Dendritic cell treated with granulocyte-macrophage colony-stimulating factor and Interleukin-4, amounts not matched to agents 40 ng/mL and 50 ng/mL, for 4 days (primary cell): ENCODE data around the gene HTR2C.
"Not testable (repeated sequence)": the region's sequence is repeated elsewhere in the genome, so short reads cannot be mapped to it uniquely, and the experiment has no call there.

Experiments used
- H3K27ac Mint-ChIP-seq: one replicate; pipeline ENCODE4 v1.8.0; 2022; ENCODE audit warnings: mild to moderate bottlenecking, mixed read lengths
- H3K27me3 Mint-ChIP-seq: one replicate; pipeline ENCODE4 v1.8.0; 2022; ENCODE audit warnings: mild to moderate bottlenecking, mixed read lengths
- H3K36me3 Mint-ChIP-seq: one replicate; pipeline ENCODE4 v1.8.0; 2022; ENCODE audit warnings: low read depth, mixed read lengths
- H3K4me1 Mint-ChIP-seq: one replicate; pipeline ENCODE4 v1.8.0; 2022; ENCODE audit warnings: low read depth, mixed read lengths
- H3K4me3 Mint-ChIP-seq: one replicate; pipeline ENCODE4 v1.8.0; 2022; ENCODE audit warnings: mild to moderate bottlenecking, moderate library complexity, mixed read lengths
- H3K9me3 Mint-ChIP-seq: one replicate; pipeline ENCODE4 v1.8.0; 2022; ENCODE audit warnings: mixed read lengths
- intact Hi-C: fragments of 100-400 bp; cut with micrococcal nuclease; formaldehyde crosslinking; loops from one replicate; pipeline ENCODE4 v1.15.0; 2022

The HTR2C gene

DNA sequence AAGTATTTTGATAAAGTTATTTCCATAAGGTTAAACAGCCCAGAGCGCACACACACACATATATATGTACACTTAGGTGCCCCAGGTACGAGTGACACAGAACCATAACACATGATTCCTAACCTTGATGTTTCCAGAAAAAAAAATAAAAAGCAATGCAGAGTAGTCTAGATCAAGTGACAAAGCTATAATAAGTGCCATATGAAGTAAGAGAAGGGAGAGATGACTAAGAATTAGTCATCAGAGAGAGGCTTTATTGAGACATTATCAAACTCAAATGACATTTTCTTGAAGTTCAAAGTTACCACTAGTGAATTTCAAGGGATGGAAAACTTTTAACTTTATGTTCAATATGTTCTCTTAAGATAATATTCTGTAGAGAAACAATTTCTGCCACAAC, 215.0 kb downstream of the HTR2C start:
- H3K4me1 Mint-ChIP-seq, result no peaks in the 10 kb centered on the region
- H3K9me3 Mint-ChIP-seq, result no peaks in the 10 kb centered on the region
- no peaks in the 10 kb centered on the region for H3K27me3 Mint-ChIP-seq
- H3K27ac Mint-ChIP-seq, result no peak overlapping the region
- intact Hi-C loops, result no loop called here
- H3K36me3 Mint-ChIP-seq, result no peaks in the 10 kb centered on the region
- H3K4me3 Mint-ChIP-seq, result no peak overlapping the region

DNA sequence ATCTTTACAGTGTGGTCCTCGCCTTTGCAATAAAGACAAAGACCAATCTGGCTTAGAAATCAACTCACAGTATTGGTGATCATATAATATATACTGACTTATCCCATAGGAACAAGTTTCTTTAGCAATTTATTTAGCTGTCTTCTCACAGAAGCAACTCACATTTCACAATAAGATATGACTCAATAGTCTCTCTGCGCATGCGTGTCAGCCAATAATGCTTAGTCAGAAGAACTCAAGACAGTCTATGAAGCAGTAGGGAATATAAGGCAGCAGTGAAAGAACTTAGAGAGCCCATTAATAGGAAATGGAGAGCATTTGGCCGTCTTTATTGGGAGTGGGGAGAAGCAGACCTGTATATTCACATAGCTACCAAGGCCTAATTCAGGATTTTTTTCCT, 216.8 kb downstream of the HTR2C start:
- H3K4me1 Mint-ChIP-seq, result no peaks in the 10 kb centered on the region
- intact Hi-C loops, result no loop called here
- H3K9me3 Mint-ChIP-seq, result no peaks in the 10 kb centered on the region
- no peak overlapping the region for H3K4me3 Mint-ChIP-seq
- H3K36me3 Mint-ChIP-seq, result no peaks in the 10 kb centered on the region
- no peak overlapping the region for H3K27ac Mint-ChIP-seq
- no peaks in the 10 kb centered on the region for H3K27me3 Mint-ChIP-seq

- no peaks in the 10 kb centered on the region for H3K9me3 Mint-ChIP-seq
- H3K27me3 Mint-ChIP-seq, result no peaks in the 10 kb centered on the region
- intact Hi-C loops, result no loop called here
- H3K36me3 Mint-ChIP-seq, result no peaks in the 10 kb centered on the region
- no peaks in the 10 kb centered on the region for H3K4me1 Mint-ChIP-seq
- no peak overlapping the region for H3K27ac Mint-ChIP-seq
- H3K4me3 Mint-ChIP-seq, result no peak overlapping the region
These were observed 235.6 kb downstream of the HTR2C start for GRCh38 chrX:114819509-114819908.

DNA sequence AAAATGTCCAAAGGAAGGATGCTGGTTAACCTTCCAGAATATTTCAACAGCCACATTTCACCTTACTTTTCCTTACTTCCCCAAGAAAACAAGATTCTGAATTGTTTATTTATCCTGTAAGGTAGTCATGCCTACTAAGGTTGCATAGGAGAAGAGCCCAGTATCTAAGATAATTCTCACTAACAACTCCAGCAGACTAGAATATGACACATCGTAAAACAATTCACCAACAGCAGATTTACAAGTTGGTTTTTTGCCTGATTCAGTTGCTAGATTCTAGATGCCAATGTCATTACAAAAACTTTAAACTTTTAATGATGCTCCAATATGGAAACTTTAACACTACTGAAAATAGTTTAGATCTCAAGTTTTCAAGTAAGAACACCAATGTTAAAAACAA, 257.2 kb downstream of the HTR2C start:
- Mint-ChIP-seq H3K4me1 (no peaks in the 10 kb centered on the region), H3K4me3 (no peak overlapping the region), H3K9me3 (no peaks in the 10 kb centered on the region), H3K27me3 (no peaks in the 10 kb centered on the region), H3K27ac (no peak overlapping the region), H3K36me3 (no peaks in the 10 kb centered on the region)
- intact Hi-C loops, result no loop called here

- intact Hi-C loops, result no loop called here
- Mint-ChIP-seq H3K4me3 (no peak overlapping the region), H3K4me1 (no peaks in the 10 kb centered on the region), H3K27me3 (no peaks in the 10 kb centered on the region), H3K27ac (no peak overlapping the region), H3K9me3 (no peaks in the 10 kb centered on the region), H3K36me3 (no peaks in the 10 kb centered on the region)
These were observed 258.3 kb downstream of the HTR2C start for GRCh38 chrX:114842181-114842580.

GRCh38 chrX:114889481-114889880, 305.6 kb downstream of the HTR2C start:
- intact Hi-C loops, result no loop called here
- no peak overlapping the region for H3K27ac Mint-ChIP-seq
- no peaks in the 10 kb centered on the region for H3K4me1 Mint-ChIP-seq
- H3K9me3 Mint-ChIP-seq, result no peaks in the 10 kb centered on the region
- no peak overlapping the region for H3K4me3 Mint-ChIP-seq
- H3K36me3 Mint-ChIP-seq, result no peaks in the 10 kb centered on the region
- no peaks in the 10 kb centered on the region for H3K27me3 Mint-ChIP-seq

- H3K36me3 Mint-ChIP-seq, result no peaks in the 10 kb centered on the region
- H3K27me3 Mint-ChIP-seq, result no peaks in the 10 kb centered on the region
- H3K4me3 Mint-ChIP-seq, result no peak overlapping the region
- H3K9me3 Mint-ChIP-seq, result no peaks in the 10 kb centered on the region
- intact Hi-C loops, result no loop called here
- no peak overlapping the region for H3K27ac Mint-ChIP-seq
- H3K4me1 Mint-ChIP-seq, result no peaks in the 10 kb centered on the region
These were observed 319.7 kb downstream of the HTR2C start for GRCh38 chrX:114903618-114904017.

- no peaks in the 10 kb centered on the region for H3K9me3 Mint-ChIP-seq
- no peak overlapping the region for H3K4me3 Mint-ChIP-seq
- H3K4me1 Mint-ChIP-seq, result no peaks in the 10 kb centered on the region
- no peaks in the 10 kb centered on the region for H3K36me3 Mint-ChIP-seq
- intact Hi-C loops, result no loop called here
- H3K27me3 Mint-ChIP-seq, result no peaks in the 10 kb centered on the region
- no peak overlapping the region for H3K27ac Mint-ChIP-seq
These were observed 321.4 kb downstream of the HTR2C start for GRCh38 chrX:114905251-114905650.

DNA sequence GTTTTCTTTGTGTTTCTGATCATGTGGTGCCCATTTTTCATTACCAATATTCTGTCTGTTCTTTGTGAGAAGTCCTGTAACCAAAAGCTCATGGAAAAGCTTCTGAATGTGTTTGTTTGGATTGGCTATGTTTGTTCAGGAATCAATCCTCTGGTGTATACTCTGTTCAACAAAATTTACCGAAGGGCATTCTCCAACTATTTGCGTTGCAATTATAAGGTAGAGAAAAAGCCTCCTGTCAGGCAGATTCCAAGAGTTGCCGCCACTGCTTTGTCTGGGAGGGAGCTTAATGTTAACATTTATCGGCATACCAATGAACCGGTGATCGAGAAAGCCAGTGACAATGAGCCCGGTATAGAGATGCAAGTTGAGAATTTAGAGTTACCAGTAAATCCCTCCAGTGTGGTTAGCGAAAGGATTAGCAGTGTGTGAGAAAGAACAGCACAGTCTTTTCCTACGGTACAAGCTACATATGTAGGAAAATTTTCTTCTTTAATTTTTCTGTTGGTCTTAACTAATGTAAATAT, 323.2 kb downstream of the HTR2C start:
- Mint-ChIP-seq H3K27me3 (no peaks in the 10 kb centered on the region), H3K36me3 (no peaks in the 10 kb centered on the region), H3K27ac (no peak overlapping the region), H3K4me3 (no peak overlapping the region), H3K9me3 (no peaks in the 10 kb centered on the region), H3K4me1 (no peaks in the 10 kb centered on the region)
- intact Hi-C loops, result no loop called here

DNA sequence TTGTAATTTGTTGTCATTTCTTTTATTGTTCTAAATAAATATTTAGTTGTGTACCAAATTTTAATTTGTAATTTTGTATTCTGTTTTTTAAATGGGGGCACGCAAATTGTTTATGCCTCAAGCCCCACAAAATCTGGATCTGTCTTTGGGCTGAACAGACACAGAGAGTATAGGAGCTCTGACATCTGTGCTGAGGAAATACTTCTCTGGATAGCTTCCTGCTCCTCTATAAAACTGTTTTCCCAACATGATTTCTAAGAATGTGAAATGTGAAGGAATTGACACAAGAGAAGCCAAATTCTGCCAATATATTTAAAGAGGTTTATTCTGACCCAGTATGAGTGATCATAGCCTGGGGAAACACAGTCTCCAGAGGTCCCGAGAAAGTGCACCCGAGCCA, 340.5 kb downstream of the HTR2C start:
- H3K9me3 Mint-ChIP-seq, result no peaks in the 10 kb centered on the region
- intact Hi-C loops, result no loop called here
- no peaks in the 10 kb centered on the region for H3K27me3 Mint-ChIP-seq
- H3K4me3 Mint-ChIP-seq, result no peak overlapping the region
- no peaks in the 10 kb centered on the region for H3K4me1 Mint-ChIP-seq
- no peak overlapping the region for H3K27ac Mint-ChIP-seq
- no peaks in the 10 kb centered on the region for H3K36me3 Mint-ChIP-seq

DNA sequence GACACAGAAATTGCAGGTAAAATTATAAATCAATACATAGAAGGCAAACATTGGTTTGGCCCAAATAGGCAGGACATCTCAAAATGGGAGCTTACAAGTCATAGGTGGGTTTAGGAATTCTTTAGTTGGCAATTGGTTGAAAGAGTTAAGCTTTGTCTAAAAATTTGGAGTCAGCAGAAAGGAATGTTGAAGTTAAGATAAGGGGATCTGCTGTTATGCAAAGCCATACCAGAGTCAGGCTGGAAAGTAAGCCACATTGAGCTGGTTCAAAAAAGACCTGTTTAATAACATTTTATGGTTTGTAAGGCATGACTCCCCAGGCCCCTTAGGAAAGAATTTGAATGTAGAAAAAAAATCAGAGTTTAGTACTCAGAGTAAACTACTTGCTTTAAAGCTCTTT, 341.0 kb downstream of the HTR2C start:
- Mint-ChIP-seq H3K9me3 (no peaks in the 10 kb centered on the region), H3K27ac (no peak overlapping the region), H3K36me3 (no peaks in the 10 kb centered on the region), H3K4me3 (no peak overlapping the region), H3K27me3 (no peaks in the 10 kb centered on the region), H3K4me1 (no peaks in the 10 kb centered on the region)
- intact Hi-C loops, result no loop called here

DNA sequence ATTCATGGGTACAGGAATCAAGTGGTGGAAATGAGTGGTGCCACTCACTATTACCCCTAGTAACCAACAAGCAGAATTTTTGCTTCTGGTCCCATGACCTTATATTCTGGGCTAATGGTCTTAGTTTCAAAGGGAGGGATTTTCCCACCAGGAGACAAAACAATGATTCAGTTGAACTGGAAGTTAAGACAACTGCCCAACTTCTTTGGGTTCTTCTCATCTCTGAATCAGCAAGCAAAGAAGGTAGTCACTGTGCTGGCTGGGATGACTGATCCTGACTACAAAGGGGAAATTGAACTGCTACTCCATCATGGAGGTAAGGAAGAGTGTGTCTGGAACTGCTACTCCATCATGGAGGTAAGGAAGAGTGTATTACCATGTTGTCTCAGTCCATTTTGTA, 346.3 kb downstream of the HTR2C start:
- Mint-ChIP-seq H3K9me3 (peaks cover 16% of the 10 kb centered on the region), H3K36me3 (no peaks in the 10 kb centered on the region), H3K27me3 (no peaks in the 10 kb centered on the region), H3K4me3 (no peak overlapping the region), H3K4me1 (no peaks in the 10 kb centered on the region), H3K27ac (no peak overlapping the region)
- intact Hi-C loops, result no loop called here

GRCh38 chrX:114932550-114932949, 348.7 kb downstream of the HTR2C start:
- Mint-ChIP-seq H3K9me3 (peaks cover 16% of the 10 kb centered on the region), H3K27me3 (no peaks in the 10 kb centered on the region), H3K4me3 (no peak overlapping the region), H3K27ac (no peak overlapping the region), H3K4me1 (no peaks in the 10 kb centered on the region), H3K36me3 (no peaks in the 10 kb centered on the region)
- intact Hi-C loops, result no loop called here

GRCh38 chrX:114933291-114933690, 349.4 kb downstream of the HTR2C start:
- not testable (repeated sequence) for H3K4me1 Mint-ChIP-seq

GRCh38 chrX:114937090-114937489, 353.2 kb downstream of the HTR2C start:
- H3K4me1 Mint-ChIP-seq, H3K27me3 Mint-ChIP-seq, H3K27ac Mint-ChIP-seq, H3K4me3 Mint-ChIP-seq, intact Hi-C loops, H3K36me3 Mint-ChIP-seq: not testable (repeated sequence)
- H3K9me3 Mint-ChIP-seq, result peaks cover 23% of the 10 kb centered on the region

More at GRCh38 chrX:114933291-114933690, 349.4 kb downstream of the HTR2C start:
- H3K4me3 Mint-ChIP-seq, intact Hi-C loops, H3K27me3 Mint-ChIP-seq, H3K27ac Mint-ChIP-seq, H3K36me3 Mint-ChIP-seq: not testable (repeated sequence)
- H3K9me3 Mint-ChIP-seq, result peaks cover 16% of the 10 kb centered on the region
